ENCODE results near the gene PKM.

PKM gene

GRCh38 chr15:72233769-72234168 is 2.8 kb upstream of the PKM start:
- DNase-seq = no peak

- DNase-seq = peak; percentile 79
These were observed 966 bp upstream of the PKM start for GRCh38 chr15:72231833-72232478.

DNA sequence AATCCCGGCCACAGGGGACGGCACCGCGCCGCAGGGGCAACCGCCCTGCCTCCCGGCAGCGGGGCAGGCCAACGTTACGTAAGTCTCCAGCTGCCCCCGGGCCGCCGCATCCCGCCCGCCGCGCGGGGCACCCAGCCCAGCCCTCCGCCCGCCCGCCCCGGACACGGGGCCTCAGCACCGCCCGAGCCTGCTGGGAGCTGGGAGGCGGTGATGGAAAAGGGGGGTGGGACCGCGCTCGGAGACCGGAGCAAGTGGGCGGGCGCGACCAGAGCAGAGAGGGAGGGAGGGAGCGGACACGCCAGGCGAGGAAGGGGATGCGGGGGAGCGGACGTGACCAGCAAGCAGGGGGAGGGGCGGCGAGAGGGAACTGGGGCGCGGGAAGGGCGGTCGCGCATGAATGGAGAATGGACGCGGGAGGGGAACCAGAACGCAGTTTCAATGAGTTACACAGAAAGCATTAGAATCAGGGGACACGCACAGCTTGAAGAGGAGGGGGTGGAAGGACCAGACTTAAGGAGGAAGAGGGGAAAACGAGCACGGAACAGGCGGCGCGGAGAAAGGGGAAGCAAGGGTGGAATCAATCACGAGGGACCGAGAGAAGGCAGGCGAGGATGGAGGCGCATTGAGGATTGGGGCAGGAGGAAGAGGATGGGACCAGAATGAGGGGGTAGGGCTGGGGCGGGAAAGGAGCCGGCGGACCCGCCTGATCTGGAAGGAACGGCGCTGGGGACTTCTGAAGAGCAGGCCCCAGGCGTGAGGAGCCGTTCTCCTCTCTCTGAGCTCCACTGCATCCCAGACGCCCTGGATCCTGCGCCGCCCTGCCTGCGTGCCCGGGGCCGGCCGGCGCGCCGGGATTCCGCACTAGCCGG is 559 bp downstream of the PKM start:
- peak; percentile 40 for DNase-seq

DNA sequence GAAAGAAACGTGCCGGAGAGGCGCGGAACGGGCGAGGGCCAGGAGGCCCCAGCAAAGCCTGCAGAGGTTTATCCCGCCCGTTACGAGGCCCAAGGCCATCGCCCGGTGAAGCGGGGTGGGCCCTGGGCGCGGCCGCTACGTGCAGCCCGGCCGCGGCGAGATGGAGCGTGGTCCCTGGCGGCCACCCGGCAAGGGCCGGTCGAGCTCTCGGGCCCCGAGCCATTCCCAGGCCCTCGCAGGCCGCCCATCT is 1.1 kb downstream of the PKM start:
- DNase-seq = no peak

DNA sequence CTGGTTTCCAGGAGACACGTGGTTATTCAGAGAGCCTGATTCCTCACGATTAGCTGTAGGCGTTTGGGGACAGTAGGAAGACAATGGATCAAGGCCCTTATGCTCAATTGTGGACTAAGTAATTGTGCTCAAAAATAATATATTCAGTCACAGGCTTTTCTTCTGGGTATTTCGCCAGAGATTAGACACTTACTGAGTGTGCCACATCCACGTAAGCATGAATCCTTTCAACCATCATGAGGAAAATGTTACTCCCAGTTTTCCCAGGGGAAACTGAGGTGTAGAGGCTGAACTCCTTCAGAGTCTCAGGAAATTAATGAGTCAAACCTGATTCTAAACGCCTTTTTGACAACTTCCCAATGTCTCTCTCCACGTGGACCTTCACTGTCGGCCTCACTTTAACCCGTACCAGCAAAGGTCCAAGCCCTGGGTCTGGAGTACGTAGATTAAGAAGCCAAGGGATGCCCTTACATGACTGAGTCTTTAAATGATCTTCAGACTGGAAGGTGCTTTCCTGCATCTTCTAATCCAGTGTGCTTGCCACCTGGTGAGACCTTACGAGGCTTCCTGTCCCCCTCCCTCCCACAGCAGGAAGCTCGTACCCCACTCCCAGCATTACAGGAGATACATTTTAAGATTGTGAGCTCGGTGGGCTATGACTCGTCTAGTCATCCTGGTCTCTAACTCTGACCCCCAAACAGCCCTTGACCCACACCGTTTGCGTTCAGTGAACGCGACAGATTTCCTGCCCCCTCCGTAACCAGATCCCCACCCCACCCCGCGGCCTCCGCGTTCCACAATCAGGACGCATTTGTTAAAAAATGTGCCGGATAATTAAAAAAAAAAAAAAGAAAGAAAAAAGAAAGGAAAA is 1.7 kb downstream of the PKM start:
- DNase-seq = peak; percentile 55

- no peak for DNase-seq
These were observed 3.3 kb downstream of the PKM start for GRCh38 chr15:72227720-72228119.

DNA sequence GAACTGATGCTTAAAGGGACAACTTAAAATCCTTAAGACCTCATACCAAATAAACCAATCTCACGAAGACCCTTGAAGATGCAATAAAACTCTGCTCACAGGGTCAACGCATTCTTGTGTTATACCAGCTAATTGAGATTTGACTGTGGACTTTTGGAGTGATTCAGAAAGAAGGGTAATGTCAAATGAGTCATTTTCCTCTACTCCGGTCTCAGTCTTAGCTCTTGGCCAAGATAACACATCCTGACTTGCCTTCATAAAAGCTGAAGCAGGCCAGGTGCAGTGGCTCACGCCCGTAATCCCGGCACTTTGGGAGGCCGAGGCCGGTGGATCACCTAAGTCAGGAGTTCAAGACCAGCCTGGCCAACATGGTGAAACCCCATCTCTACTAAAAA is 3.8 kb downstream of the PKM start:
- DNase-seq = peak; percentile 9

GRCh38 chr15:72223278-72223677 is 7.7 kb downstream of the PKM start:
- DNase-seq = no peak

GRCh38 chr15:72222393-72222792 is 8.6 kb downstream of the PKM start:
- no peak for DNase-seq

DNA sequence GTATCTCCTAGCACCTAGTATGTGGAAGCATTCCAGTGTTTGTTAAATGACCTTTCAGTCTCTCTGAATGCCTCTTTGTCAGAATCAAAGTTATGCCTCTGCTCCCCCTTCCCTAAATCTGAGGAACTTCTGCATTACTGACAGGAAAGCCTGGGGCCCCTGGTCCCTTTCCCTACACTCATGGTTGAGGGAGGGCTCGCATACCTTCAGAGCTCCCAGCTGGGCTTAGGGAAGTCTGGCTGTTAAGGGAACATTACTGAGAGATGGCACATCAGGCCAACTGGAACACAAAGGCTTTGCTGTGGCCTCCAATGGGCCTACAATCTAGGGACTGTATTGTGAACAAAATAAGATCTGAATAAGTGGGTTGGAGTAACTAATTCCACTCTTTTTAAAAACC is 10.3 kb downstream of the PKM start:
- no peak for DNase-seq

DNA sequence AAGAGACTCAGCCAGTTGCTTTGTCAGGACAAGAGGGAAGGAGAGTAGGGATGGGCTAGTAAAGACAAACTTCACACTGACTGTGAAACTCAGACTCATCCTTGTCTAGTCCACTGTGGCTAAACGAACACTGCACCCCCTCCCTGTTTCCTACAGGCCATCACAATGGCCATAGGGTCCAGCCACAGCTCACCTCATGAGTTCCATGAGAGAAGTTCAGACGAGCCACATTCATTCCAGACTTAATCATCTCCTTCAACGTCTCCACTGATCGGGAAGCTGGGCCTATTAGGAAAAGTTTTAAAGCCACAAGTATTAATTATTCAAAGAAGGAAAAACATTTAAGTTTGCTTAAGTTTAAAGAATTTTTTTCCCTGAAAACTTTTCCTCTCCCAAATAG is 13.8 kb downstream of the PKM start:
- no peak for DNase-seq

DNA sequence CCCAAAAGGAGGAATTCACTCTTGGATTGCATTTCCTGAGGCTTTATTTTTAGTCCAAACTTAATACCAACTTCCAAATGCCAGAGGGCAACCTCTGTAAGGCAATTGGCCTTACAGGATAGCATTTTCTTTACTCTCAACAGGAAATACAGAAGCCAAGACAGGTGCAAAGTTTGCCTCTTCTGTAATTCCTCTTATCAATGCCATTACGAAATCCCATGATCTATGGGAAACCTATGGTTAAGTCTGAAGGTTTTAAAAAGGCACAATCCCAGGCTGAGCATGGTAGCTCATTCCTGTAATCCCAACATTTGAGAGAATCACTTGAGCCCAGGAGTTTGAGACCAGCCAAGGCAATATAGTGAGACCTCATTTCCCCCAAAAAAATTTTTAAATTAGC is 14.9 kb downstream of the PKM start:
- DNase-seq = no peak

GRCh38 chr15:72207558-72208085 is 23.4 kb downstream of the PKM start:
- DNase-seq = no peak

DNA sequence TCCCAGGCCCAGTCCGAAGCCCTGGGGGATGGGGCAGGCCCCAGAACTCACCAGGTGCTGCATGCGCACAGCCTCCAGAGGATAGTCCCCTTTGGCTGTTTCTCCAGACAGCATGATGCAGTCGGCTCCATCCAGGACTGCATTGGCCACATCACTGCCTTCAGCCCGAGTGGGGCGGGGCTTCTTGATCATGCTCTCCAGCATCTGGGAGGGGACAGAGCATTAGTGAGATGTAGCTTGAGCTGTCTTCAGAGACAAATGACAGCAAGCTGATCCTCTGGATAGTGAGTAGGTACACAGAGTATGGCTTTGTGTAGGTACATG is 24.4 kb downstream of the PKM start:
- DNase-seq = no peak

DNA sequence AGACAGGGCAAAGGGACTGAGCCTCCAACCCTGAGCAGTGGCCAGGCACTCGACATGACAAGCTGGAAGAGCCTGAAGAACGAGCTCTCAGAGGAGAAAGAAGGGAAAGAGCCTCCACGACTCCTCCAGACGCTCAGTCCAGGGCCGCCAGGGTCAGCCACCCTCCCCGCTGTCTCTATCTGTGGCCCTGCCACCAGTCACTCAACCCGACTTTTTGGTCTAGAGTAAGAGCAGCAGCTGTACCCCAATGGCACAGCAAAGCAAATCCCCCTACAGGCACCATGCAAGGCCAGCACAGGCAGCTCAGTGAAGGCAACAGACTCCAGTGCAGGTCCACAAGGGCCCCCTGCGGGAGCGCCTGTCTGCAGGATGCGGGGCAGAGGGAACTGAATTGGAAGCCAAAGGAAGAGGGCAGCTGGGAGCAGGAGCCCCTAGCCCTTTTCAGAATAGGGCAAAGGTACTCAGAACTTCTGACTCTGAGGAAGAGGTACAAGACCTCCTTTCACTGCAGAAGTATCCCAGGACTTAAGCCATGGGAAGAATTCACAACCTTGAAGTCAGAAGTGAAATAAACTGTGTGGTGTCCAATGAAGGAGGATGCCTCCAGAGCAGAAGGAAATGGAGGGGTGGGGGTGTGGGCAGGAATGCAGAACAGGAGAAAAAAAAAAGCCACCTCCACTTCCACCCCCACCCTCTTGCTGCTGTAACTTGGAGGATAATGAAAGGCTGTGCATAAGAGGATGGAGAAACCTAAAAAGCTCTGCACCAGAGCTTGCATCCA is 24.9 kb downstream of the PKM start:
- DNase-seq = no peak

GRCh38 chr15:72205273-72205672 is 25.7 kb downstream of the PKM start:
- no peak for DNase-seq

- no peak for DNase-seq
These were observed 27.5 kb downstream of the PKM start for GRCh38 chr15:72203507-72203837.

GRCh38 chr15:72202801-72203506 is 28.0 kb downstream of the PKM start:
- no peak for DNase-seq

- no peak for DNase-seq
These were observed 28.7 kb downstream of the PKM start for GRCh38 chr15:72202302-72202701.

DNA sequence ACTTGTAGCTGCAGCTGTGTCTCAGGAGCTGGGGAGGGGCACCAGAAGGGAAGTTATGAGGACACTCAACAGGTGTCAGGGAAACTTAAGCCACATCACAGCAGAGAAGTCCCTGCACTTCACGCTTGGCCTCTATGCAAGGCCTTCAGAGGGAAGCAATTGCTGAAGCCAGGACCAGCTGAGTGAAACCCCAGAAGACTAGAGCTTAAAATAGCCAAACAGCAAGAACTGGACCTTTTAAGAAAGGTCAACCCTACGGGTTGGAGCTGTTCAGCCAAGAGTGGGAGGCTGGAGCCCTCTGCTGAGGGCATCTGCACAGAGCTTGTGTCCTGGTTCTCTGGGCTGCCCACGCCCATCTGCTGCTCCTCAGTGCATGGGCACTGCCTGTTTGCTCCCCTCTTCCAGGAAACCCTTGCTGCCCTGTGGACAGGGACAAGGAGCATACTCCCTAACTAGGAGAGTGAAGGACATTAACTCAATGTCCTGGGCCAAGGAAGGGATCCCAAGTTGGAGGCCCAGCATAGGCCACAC is 29.5 kb downstream of the PKM start:
- no peak for DNase-seq

DNA sequence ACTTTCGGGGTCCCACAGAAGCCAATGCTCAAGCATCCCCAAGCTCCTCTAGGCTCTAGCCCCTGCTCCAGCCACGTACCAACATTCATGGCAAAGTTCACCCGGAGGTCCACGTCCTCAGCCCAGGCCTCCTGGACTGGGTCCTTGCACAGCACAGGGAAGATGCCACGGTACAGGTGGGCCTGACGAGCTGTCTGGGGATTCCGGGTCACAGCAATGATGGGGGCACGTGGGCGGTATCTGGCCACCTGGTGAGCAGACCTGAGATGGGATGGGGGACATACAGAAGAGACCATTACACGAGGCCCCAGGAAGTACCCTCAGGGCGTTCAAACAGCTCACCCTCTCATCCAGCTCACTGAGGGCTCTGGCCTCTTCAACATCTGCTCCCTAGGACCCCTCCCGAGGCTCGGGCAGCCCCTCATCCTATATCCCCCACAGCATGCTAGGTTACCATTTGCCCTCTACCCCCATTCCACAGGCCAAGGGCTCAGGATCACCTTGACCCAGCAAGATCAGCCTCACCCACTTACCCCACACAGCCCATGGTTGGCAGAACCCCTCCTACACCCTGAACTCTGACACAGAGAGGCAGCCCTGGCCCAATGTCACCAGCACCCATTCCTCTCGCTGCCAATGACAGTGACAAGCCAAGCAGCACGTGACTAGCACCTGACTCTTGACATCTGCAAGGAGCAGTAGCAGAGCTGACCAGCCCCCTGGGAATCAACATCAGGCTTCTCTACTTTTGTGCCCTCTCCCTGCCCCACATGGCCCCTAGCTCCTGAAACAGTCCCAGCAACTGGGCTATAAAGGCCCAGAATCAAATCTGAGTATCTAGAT is 30.4 kb downstream of the PKM start:
- DNase-seq = no peak
